ENCODE results near the gene TMEM242. TPM values are rescaled to one million over a fixed set of nuclear protein-coding genes. Genes with fewer than 3 reads are reported as not detected.

TMEM242 gene
- polyA plus RNA-seq, 2 of the 4 experiments (the other 2 are of a cell fraction) = 5.3 to 7.4 TPM

- H3K9me3 ChIP-seq = no peaks in the 10 kb centered on the region
- H3K27ac ChIP-seq = no peak overlapping the region
- POLR2A ChIA-PET = no interaction called here
- CTCF ChIA-PET = interaction anchor here (0.9 to 1.4 kb wide), 2 partner anchors 12 to 16 kb away, joined by 3 read pairs; no protein-coding TSS in a partner anchor
- H3K4me2 ChIP-seq = no peak overlapping the region
- no peak for FAIRE-seq
- TF ChIP-seq NPAS2 (CRISPR knock-in tag; IDR thresholded peaks at IDR 0.05; ENCODE audit: borderline replicate concordance) = no peak
- TF ChIP-seq KDM5A (IDR thresholded peaks at IDR 0.05) = no peak
- no peak for TF ChIP-seq POLR2AphosphoS2 (conservative IDR thresholded peaks at IDR 0.05; ENCODE audit: low read length)
- TF ChIP-seq KDM1A (IDR thresholded peaks at IDR 0.05; ENCODE audit: low read depth) = no peak
- no peak for TF ChIP-seq EHMT2 (IDR thresholded peaks at IDR 0.05; ENCODE audit: low read depth)
- no peak for TF ChIP-seq HOXB5 (CRISPR knock-in tag; IDR thresholded peaks at IDR 0.05)
- no peak for ATAC-seq
- H3K4me3 ChIP-seq = no peak overlapping the region
- no peak for DNase-seq (ENCODE audit: low read depth in 1 of 2, low spot score in 1 of 2)
- WGBS (ENCODE audit: missing lambda C conversion rate) = 76% methylated on average over 9 of the region's 9 CpGs
- H3K4me1 ChIP-seq = no peaks in the 10 kb centered on the region
Observed at GRCh38 chr6:157259443-157259842, 63.9 kb downstream of the TMEM242 start.

GRCh38 chr6:157258878-157259277 is 64.4 kb downstream of the TMEM242 start:
- ATAC-seq (no peak), DNase-seq (ENCODE audit: low read depth in 1 of 2, low spot score in 1 of 2) (no peak), FAIRE-seq (no peak)
- H3K4me1 ChIP-seq = no peaks in the 10 kb centered on the region
- no peak overlapping the region for H3K27ac ChIP-seq
- WGBS (ENCODE audit: missing lambda C conversion rate) = 69% methylated on average over 7 of the region's 11 CpGs
- H3K9me3 ChIP-seq = no peaks in the 10 kb centered on the region
- ChIA-PET CTCF (interaction anchor here (0.9 kb wide), 1 partner anchor 16 kb away, joined by 3 read pairs; no protein-coding TSS in a partner anchor), POLR2A (no interaction called here)
- H3K4me2 ChIP-seq = no peak overlapping the region
- H3K4me3 ChIP-seq = no peak overlapping the region
- TF ChIP-seq PBX3 (IDR thresholded peaks at IDR 0.05) (no peak), BHLHE40 (IDR thresholded peaks at IDR 0.05; ENCODE audit: low read depth, low read length) (no peak), ATOH8 (CRISPR knock-in tag; IDR thresholded peaks at IDR 0.05; ENCODE audit: low read depth) (no peak), CTCF (IDR thresholded peaks at IDR 0.05) (no peak), HDAC2 (IDR thresholded peaks at IDR 0.05) (no peak), HMGXB4 (CRISPR knock-in tag; IDR thresholded peaks at IDR 0.05; ENCODE audit: borderline replicate concordance) (no peak), NPAS2 (CRISPR knock-in tag; IDR thresholded peaks at IDR 0.05; ENCODE audit: borderline replicate concordance) (no peak), KDM1A (IDR thresholded peaks at IDR 0.05; ENCODE audit: low read depth) (no peak), RFX5 (IDR thresholded peaks at IDR 0.05) (no peak), ZSCAN20 (CRISPR knock-in tag; IDR thresholded peaks at IDR 0.05) (no peak)

- no peaks in the 10 kb centered on the region for H3K9me3 ChIP-seq
- ChIA-PET POLR2A (no interaction called here), CTCF (interaction anchor here (1.4 to 1.6 kb wide), 2 partner anchors 10 to 20 kb away, joined by 3 to 8 read pairs; no protein-coding TSS in a partner anchor)
- no peak overlapping the region for H3K4me2 ChIP-seq
- no peak overlapping the region for H3K27ac ChIP-seq
- FAIRE-seq (no peak), ATAC-seq (no peak), DNase-seq (ENCODE audit: low read depth in 1 of 2, low spot score in 1 of 2) (no peak)
- no peaks in the 10 kb centered on the region for H3K4me1 ChIP-seq
- WGBS (ENCODE audit: missing lambda C conversion rate) = 61% methylated on average over 2 of the region's 3 CpGs
- H3K4me3 ChIP-seq = no peak overlapping the region
- TF ChIP-seq SREBF2 (IDR thresholded peaks at IDR 0.05) = no peak
- no peak for TF ChIP-seq CEBPB (IDR thresholded peaks at IDR 0.05)
- no peak for TF ChIP-seq HEYL (CRISPR knock-in tag; IDR thresholded peaks at IDR 0.05)
- TF ChIP-seq EP300 (IDR thresholded peaks at IDR 0.05) = no peak
- TF ChIP-seq JUNB (IDR thresholded peaks at IDR 0.05) = no peak
- TF ChIP-seq RARB (CRISPR knock-in tag; IDR thresholded peaks at IDR 0.05) = no peak
- TF ChIP-seq ATOH8 (CRISPR knock-in tag; IDR thresholded peaks at IDR 0.05; ENCODE audit: low read depth) = no peak
- no peak for TF ChIP-seq ESRRA (IDR thresholded peaks at IDR 0.05; ENCODE audit: borderline replicate concordance, low read length)
- no peak for TF ChIP-seq HOXA7 (CRISPR knock-in tag; IDR thresholded peaks at IDR 0.05)
- no peak for TF ChIP-seq HMGXB4 (CRISPR knock-in tag; IDR thresholded peaks at IDR 0.05; ENCODE audit: borderline replicate concordance)
- TF ChIP-seq POLR2AphosphoS2 (conservative IDR thresholded peaks at IDR 0.05; ENCODE audit: low read length) = no peak
Observed at GRCh38 chr6:157255079-157255478, 68.2 kb downstream of the TMEM242 start.

Data from A549 (cell line).